ENCODE measurements around the gene MYMX.
"Not testable (repeated sequence)": the region's sequence is repeated elsewhere in the genome, so short reads cannot be mapped to it uniquely, and the experiment has no call there.

Gene MYMX

GRCh38 chr6:44216677-44217331, at the start of gene MYMX:
MYMX (plus strand) TSS chr6:44216926; CDS start chr6:44217472, 546 bp downstream.
- DNase-seq: peak; percentile 25 to 86

GRCh38 chr6:44167567-44167966, 49.2 kb upstream of the MYMX start:
- no peak for DNase-seq

GRCh38 chr6:44169154-44169553, 47.6 kb upstream of the MYMX start:
- no peak for DNase-seq

GRCh38 chr6:44169886-44170570, 46.7 kb upstream of the MYMX start:
- DNase-seq: no peak

GRCh38 chr6:44171899-44172546, 44.7 kb upstream of the MYMX start:
- no peak for DNase-seq

- DNase-seq: peak; percentile 32 to 78
Measured at GRCh38 chr6:44172731-44173500, 43.8 kb upstream of the MYMX start.

- no peak for DNase-seq
Measured at GRCh38 chr6:44176130-44176761, 40.5 kb upstream of the MYMX start.

GRCh38 chr6:44176762-44177509, 39.8 kb upstream of the MYMX start:
- no peak for DNase-seq

- no peak for DNase-seq
Measured at GRCh38 chr6:44177691-44178423, 38.9 kb upstream of the MYMX start.

GRCh38 chr6:44178424-44179071, 38.2 kb upstream of the MYMX start:
- DNase-seq: no peak

GRCh38 chr6:44179072-44179536, 37.6 kb upstream of the MYMX start:
- DNase-seq: no peak

GRCh38 chr6:44179648-44180047, 37.1 kb upstream of the MYMX start:
- DNase-seq: no peak

- DNase-seq: no peak
Measured at GRCh38 chr6:44180406-44180805, 36.3 kb upstream of the MYMX start.

- DNase-seq: no peak
Measured at GRCh38 chr6:44180886-44181285, 35.8 kb upstream of the MYMX start.

GRCh38 chr6:44181784-44182183, 34.9 kb upstream of the MYMX start:
- not testable (repeated sequence) for DNase-seq

GRCh38 chr6:44182911-44183390, 33.8 kb upstream of the MYMX start:
- no peak for DNase-seq

- no peak for DNase-seq
Measured at GRCh38 chr6:44183783-44184182, 32.9 kb upstream of the MYMX start.

GRCh38 chr6:44185356-44185755, 31.4 kb upstream of the MYMX start:
- DNase-seq: not testable (repeated sequence)

GRCh38 chr6:44185953-44186634, 30.6 kb upstream of the MYMX start:
- DNase-seq: no peak

GRCh38 chr6:44186635-44187025, 30.1 kb upstream of the MYMX start:
- no peak for DNase-seq
